Testis (tissue), 2 donors: Measurements from ENCODE around the gene CDH12.

Experiments
- CTCF ChIP-seq, 3 experiments: fragments of 450-650 bp in 2 of 3; fragments of 200-600 bp in 1 of 3; sonication (generic) in 1 of 3; IDR thresholded peaks; one replicate each; pipeline ENCODE4 v1.5.1; 2016 to 2019; ENCODE audit warnings: antibody characterized with exemption in 3 of 3, mild to moderate bottlenecking in 2 of 3, moderate library complexity in 1 of 3
- POLR2A ChIP-seq: fragments of 450-650 bp; IDR thresholded peaks from one replicate; pipeline ENCODE4 v1.6.1; 2017; ENCODE audit warnings: antibody characterized with exemption, mild to moderate bottlenecking, moderate library complexity

- TF ChIP-seq CTCF (IDR thresholded peaks at IDR 0.05), result no peak
- TF ChIP-seq POLR2A, result no peak
Observed at GRCh38 chr5:21739096-21739495, 1114.0 kb downstream of the CDH12 start.
